ENCODE data around the gene TOMM7. TPM values are rescaled to one million over a fixed set of nuclear protein-coding genes. Genes with fewer than 3 reads are reported as not detected.

TOMM7 gene
- total RNA-seq, 1 experiment from 2014 or later: 325 TPM

DNA sequence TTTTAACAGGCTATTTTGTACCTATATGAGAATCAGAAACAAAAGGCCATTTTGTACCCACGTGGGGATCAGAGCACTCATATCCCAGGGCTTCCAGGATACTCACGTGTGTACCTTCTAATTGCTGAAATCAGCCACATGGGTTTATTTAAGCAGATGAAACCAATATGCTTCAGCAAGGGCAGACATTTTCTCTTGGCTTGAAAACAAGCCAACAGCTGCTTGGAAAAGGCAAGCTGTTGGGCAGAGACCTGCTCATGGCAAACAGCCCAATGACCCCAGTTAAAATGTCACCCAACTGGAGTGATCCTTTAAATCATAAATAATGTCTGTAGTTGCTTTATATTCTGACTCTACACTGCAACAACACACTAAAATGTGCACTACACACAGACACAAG lies 26.5 kb upstream of the TOMM7 start:
- no peaks in the 10 kb centered on the region for H3K27me3 ChIP-seq (ENCODE audit: insufficient read depth, low read length)
- ATAC-seq: no peak

DNA sequence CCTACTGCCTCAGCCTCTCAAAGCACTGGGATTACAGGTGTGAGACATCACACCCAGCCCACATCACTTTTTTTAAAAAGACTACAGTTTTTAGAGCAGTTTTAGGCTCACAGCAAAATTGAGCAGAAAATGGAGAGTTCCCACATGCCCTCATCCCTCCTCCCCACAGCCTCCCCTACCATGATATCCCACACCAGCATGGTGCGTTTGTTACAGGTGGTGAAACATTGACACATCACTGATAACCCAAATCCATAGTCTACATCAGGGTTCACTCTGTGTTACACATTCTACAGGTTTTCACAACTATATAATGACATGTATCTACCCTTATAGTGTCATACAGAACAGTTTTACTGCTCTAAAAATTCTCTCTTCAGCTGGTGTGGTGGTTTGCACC lies 24.3 kb upstream of the TOMM7 start:
- POLR2A ChIA-PET: interaction anchor here (1.3 kb wide), 1 partner anchor 9 kb away, joined by 3 read pairs; no protein-coding TSS in a partner anchor
- TF ChIP-seq SRF (IDR thresholded peaks at IDR 0.05; ENCODE audit: low read depth) (no peak), JUND (IDR thresholded peaks at IDR 0.05) (no peak), CBX3 (IDR thresholded peaks at IDR 0.05; ENCODE audit: low read depth) (no peak), EZH2 (IDR thresholded peaks at IDR 0.05) (no peak), SP1 (IDR thresholded peaks at IDR 0.05; ENCODE audit: low read depth) (no peak), SIN3A (IDR thresholded peaks at IDR 0.05; ENCODE audit: low read depth) (no peak), CEBPB (IDR thresholded peaks at IDR 0.05; ENCODE audit: low read depth) (no peak), YY1 (IDR thresholded peaks at IDR 0.05; ENCODE audit: extremely low read depth, insufficient replicate concordance, low read depth, low read length) (no peak), EGR1 (IDR thresholded peaks at IDR 0.05; ENCODE audit: low read depth) (no peak)
- TF ChIP-seq, protein P1, sequence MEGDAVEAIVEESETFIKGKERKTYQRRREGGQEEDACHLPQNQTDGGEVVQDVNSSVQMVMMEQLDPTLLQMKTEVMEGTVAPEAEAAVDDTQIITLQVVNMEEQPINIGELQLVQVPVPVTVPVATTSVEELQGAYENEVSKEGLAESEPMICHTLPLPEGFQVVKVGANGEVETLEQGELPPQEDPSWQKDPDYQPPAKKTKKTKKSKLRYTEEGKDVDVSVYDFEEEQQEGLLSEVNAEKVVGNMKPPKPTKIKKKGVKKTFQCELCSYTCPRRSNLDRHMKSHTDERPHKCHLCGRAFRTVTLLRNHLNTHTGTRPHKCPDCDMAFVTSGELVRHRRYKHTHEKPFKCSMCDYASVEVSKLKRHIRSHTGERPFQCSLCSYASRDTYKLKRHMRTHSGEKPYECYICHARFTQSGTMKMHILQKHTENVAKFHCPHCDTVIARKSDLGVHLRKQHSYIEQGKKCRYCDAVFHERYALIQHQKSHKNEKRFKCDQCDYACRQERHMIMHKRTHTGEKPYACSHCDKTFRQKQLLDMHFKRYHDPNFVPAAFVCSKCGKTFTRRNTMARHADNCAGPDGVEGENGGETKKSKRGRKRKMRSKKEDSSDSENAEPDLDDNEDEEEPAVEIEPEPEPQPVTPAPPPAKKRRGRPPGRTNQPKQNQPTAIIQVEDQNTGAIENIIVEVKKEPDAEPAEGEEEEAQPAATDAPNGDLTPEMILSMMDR (IDR thresholded peaks at IDR 0.05 in 2 of 3, conservative IDR thresholded peaks at IDR 0.05 in 1 of 3; ENCODE audit: borderline replicate concordance in 1 of 3, insufficient read depth in 1 of 3, low read depth in 2 of 3, low read length in 2 of 3): no peak

More for the DNA sequence above, 26.5 kb upstream of the TOMM7 start:
- CTCF ChIA-PET: no interaction called here
- no peak for DNase-seq (ENCODE audit: low read depth, low spot score)
- no TSS peak for BruUV-seq (replicated peaks)
- POLR2A ChIA-PET: no interaction called here
- RAD21 ChIA-PET (ENCODE audit: low non-redundant PET in 1 of 2, low total read pairs in 2 of 2, uncharacterized antibody in 2 of 2, unreplicated experiment in 2 of 2): no interaction called here
- Histone ChIP-seq H3K4me1 (ENCODE audit: control insufficient read depth in 1 of 2, insufficient read depth in 2 of 2, low read length in 2 of 2) (peaks cover 0 to 10% of the 10 kb centered on the region in 2 experiments; a peak in 2 of 4 replicates), H3K36me3 (ENCODE audit: control insufficient read depth in 1 of 2, insufficient read depth in 2 of 2, low read length in 2 of 2) (no peaks in the 10 kb centered on the region), H3K9me2 (ENCODE audit: insufficient read depth) (no peaks in the 10 kb centered on the region), H3K4me2 (ENCODE audit: low read length) (no peak overlapping the region), H4K20me1 (ENCODE audit: insufficient read depth) (no peaks in the 10 kb centered on the region), H3K9ac (ENCODE audit: low read length) (no peak overlapping the region), H3K4me3 (replicated peaks in 1 of 2; ENCODE audit: low read depth in 1 of 2, low read length in 2 of 2) (no peak overlapping the region), H3K9me3 (ENCODE audit: control insufficient read depth in 1 of 2, insufficient read depth in 1 of 2, low read depth in 1 of 2, low read length in 2 of 2) (no peaks in the 10 kb centered on the region), H3K27ac (ENCODE audit: low read depth, low read length) (no peak overlapping the region), H2AFZ (ENCODE audit: low read depth, low read length, poor library complexity, severe bottlenecking) (no peak overlapping the region), H3K79me2 (ENCODE audit: insufficient read depth, low read length) (peaks cover under 1% of the 10 kb centered on the region; the same call in 1 of the 2 replicates)
- intact Hi-C loops (cut with micrococcal nuclease): no loop called here
- TF ChIP-seq RAD21 (IDR thresholded peaks at IDR 0.05; ENCODE audit: low read depth) (no peak), EZH2 (IDR thresholded peaks at IDR 0.05) (no peak), CBX3 (IDR thresholded peaks at IDR 0.05; ENCODE audit: low read depth) (no peak), TCF7L2 (IDR thresholded peaks at IDR 0.05; ENCODE audit: borderline replicate concordance, extremely low read depth, insufficient read depth, insufficient read length) (no peak)

More for the DNA sequence above, 24.3 kb upstream of the TOMM7 start:
- Histone ChIP-seq H3K79me2 (ENCODE audit: insufficient read depth, low read length) (no peaks in the 10 kb centered on the region), H3K9ac (ENCODE audit: low read length) (no peak overlapping the region), H2AFZ (ENCODE audit: low read depth, low read length, poor library complexity, severe bottlenecking) (no peak overlapping the region), H3K27me3 (ENCODE audit: insufficient read depth, low read length) (no peaks in the 10 kb centered on the region), H3K9me3 (ENCODE audit: control insufficient read depth in 1 of 2, insufficient read depth in 1 of 2, low read depth in 1 of 2, low read length in 2 of 2) (no peaks in the 10 kb centered on the region), H3K4me1 (ENCODE audit: control insufficient read depth in 1 of 2, insufficient read depth in 2 of 2, low read length in 2 of 2) (no peaks in the 10 kb centered on the region), H3K9me2 (ENCODE audit: insufficient read depth) (no peaks in the 10 kb centered on the region), H3K27ac (ENCODE audit: low read depth, low read length) (no peak overlapping the region), H3K4me3 (replicated peaks in 1 of 2; ENCODE audit: low read depth in 1 of 2, low read length in 2 of 2) (no peak overlapping the region), H3K4me2 (ENCODE audit: low read length) (no peak overlapping the region), H3K36me3 (ENCODE audit: control insufficient read depth in 1 of 2, insufficient read depth in 2 of 2, low read length in 2 of 2) (no peaks in the 10 kb centered on the region), H4K20me1 (ENCODE audit: insufficient read depth) (no peaks in the 10 kb centered on the region)
- ChIA-PET RAD21 (ENCODE audit: low non-redundant PET in 1 of 2, low total read pairs in 2 of 2, uncharacterized antibody in 2 of 2, unreplicated experiment in 2 of 2) (no interaction called here), CTCF (interaction anchor here (1.7 kb wide), 1 partner anchor 10 kb away, joined by 4 read pairs; no protein-coding TSS in a partner anchor)
- no peak for DNase-seq (ENCODE audit: low read depth, low spot score)
- ATAC-seq: no peak
- no TSS peak for BruUV-seq (replicated peaks)
- intact Hi-C loops (cut with micrococcal nuclease): no loop called here
